ENCODE data around the gene ABHD16A.

The ABHD16A gene

DNA sequence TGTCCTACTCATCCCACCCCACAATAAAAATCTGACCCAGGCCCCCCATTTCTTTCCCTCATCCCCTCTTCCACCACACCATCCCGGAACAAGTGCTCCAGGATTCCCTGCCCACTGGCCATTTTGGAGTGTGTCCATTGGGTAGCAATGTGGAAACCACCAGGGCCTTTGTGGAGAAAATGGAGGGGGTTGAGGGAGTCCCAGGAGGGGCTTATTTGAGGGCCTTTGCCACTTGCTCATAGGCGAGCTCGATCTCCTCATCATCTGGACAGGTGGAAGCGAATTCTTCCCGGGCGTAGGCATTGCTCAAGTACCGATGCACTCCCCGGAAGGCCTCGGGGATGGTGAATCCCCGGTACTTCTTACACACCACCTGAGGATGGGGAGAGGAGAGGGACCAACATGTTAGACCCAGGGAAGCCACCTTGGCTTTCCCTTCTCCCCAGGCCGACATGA is 27.5 kb upstream of the ABHD16A start:
- no peak for DNase-seq

DNA sequence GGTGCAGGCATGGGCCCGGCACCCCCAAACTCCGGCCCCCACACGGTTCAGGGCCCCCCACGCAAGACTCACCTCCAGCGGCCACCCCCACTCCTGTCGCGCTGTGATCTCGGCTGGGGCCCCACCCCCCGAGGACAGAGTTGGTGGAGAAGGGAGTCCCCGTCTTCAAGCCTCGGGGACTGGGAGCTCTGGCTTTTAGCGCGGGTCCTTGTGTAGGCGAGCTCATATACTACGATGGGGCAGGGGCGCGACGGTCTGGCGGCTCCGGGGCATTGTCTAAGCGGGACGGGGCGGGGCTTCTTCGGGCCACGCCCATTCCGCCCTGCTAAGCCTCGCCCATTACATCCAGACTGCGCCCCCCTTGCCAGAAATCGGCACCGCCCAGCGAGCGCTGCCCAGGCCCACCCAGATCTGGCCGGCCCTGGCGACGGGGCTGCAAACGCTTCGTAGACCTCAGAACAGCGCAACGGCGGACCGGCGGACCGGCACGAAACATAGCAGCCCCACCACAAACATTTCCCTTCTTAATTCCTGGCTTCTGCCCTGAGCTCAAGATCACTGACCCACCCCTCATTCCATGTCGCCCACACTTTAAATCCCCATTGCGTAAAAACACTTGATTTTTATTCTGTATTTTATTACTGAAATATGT is 27.0 kb upstream of the ABHD16A start:
- DNase-seq = no peak

DNA sequence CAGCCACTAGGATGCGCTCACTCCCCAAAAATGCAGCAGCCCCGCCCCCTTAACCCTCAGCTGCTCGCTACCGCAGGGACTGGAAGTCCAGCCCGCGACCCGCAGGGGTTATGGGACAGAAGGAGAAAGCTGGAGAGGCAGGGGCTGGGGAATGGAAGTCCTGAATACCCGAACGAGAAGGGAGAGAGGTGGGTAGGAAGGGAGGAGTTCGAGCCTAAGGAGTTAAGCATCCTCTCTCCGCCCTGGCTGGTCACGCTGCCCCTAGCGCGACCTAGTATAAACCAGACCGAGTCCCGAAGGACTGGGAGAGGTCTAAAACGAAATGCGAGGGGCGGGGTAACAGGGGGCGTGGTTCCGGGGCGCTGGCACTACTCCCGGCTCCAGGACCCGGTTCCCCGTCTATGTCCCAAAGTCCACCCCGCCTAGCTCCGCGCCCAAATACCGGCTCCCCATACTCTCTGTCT is 26.4 kb upstream of the ABHD16A start:
- peak; percentile 35 for DNase-seq

DNA sequence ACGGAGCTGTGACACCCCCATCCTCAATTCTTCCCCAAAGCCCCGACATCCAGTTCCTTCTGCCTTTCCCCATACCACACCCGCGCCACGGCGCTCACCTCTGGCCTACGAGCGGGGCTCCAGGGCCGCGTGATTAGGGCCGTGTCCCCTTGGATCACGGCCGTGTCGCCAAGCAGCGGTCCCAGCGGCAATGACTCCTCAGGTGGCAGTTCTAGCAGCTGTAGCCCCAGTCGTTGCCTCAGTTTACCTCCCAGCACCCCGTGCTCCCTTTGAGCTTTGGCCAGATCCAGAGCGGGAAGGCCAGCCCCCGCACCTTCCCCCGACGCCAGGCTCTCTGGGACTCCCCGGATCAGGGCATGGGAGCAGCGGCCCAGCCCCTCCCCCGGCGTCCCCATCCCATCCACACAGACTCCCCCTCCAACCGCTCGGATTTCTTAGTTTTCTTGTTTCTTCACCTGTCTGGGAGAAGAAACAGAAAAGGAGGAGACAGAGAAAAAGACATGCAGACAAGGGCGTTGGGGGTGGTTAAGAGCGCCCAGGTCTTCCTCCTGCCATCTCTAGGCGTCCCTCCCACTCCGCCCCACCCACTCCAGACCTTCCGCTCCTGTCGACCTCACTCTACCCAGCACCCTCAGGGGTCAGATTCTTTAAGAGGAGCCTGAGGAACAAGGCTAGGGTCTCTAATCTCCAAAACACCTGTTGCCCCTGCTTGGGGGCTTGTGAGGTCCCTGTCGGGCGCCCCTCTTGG is 25.8 kb upstream of the ABHD16A start, which contains the start of gene DDAH2:
TSS of gene DDAH2 (minus strand) at position 533 of the 748 bp plus-strand sequence. CDS start at position 395, 138 bp downstream.
- no peak for DNase-seq

DNA sequence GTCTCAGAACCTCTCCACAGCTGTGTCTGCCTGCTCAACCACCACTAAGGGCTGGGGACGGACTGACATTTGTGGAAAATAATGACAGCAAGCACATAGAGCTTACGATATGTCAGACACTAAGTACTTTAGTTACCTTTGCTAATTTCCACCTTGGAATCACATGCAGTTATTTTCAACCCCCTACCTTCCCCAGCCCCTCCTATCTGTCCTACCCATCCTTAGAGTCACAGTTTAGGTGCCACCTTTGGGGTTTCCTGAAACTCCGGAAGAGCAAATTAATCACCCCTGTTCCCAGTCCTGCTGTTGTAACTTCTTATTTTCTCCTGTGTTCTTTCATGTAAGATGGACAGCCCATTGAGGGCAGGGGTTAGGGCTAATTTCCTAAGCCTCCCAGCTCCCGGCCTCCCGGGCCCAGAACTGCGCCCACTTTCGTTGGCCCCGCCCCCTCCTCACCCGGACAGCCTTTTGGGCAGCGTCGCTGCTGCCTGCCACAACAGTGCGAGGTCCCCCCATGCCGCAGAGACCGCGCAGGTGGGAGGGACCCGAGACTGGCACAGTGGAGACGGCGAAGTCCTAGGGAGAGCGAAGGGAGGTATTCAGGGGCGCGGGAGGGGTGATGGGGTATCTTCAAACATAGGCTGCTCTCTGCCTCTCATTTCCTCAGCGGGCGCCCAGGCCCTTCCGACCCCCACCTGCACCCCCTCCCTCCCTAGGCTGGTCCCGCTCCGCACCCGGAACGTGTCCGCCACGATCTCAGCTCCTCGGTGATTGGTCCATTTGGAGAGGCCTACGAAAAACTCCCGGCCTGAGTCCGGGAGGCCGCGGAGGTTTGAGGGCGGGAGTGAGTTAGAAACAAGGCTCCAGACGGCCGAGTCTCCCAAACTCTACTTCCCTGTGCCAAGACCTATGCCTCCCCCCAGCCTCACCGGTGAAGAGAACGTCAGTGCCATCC is 24.9 kb upstream of the ABHD16A start:
- DNase-seq = no peak

DNA sequence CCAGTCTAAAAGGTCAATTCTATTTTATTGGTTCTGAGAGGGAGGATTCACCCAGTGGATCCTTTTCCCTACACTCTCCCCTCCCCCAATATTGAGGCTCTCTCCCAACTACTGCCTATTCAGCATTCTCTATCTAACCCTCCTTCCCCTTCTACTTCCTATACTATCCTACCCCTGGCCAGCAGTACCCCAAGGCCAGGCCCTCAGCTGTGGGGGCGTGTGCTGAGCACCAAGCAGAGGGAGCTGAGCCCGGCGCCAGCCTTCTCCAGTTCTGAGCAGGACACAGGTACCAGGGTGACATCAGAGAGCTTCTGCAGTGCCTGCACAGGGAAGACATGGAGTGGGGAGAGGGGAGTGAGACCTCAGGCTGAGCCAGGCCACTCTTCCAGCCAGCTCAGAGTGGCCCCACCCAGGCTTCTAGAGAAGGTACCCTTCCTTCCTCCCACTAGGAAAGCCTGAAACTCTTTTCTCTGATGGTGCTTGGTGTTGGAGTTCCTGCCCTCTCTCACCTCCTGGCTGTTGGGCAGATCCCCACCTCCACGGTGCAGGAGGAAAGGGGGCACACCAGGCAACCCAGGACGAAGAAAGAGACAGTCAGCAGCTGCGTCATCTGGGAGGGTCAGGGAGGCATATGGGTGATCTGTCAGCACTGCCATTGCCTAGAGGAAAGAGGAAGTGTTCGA is 24.1 kb upstream of the ABHD16A start:
- no peak for DNase-seq

DNA sequence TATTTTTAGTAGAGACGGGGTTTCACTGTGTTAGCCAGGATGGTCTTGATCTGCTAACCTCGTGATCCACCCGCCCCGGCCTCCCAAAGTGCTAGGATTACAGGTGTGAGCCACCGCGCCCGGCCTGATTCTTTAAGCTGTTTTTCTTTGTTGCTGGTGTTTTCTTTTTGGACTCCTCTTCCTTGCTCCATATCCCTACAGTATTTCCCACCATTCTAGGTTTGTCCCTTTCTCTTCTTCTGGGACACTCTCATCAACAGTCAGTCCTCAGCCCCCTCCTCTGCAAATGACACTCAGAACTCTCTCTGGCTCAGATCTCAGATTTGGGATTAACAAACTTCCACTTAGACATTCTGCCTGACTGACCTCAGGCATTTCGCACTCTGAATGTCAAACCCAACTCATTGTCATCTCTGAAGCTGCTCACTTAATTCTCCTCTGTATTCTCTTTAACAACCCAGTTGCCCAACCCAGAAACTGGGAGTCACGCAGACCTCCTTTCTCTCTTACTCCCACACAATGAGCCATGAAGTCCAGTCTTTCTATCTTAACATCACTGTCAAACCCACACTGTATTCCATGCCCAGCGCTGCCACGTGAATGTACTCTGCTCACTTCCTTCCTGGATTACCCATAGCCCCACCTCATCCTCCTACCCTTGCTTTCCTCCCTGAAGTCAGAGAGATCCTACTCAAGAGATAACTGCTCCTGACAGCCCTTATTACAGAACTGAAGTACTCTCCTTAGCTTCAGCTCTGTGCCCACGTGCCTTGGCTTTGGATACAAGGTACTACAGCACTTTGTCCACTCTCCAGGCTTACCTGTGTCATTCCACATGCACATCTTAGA is 22.6 kb upstream of the ABHD16A start:
- DNase-seq = no peak

DNA sequence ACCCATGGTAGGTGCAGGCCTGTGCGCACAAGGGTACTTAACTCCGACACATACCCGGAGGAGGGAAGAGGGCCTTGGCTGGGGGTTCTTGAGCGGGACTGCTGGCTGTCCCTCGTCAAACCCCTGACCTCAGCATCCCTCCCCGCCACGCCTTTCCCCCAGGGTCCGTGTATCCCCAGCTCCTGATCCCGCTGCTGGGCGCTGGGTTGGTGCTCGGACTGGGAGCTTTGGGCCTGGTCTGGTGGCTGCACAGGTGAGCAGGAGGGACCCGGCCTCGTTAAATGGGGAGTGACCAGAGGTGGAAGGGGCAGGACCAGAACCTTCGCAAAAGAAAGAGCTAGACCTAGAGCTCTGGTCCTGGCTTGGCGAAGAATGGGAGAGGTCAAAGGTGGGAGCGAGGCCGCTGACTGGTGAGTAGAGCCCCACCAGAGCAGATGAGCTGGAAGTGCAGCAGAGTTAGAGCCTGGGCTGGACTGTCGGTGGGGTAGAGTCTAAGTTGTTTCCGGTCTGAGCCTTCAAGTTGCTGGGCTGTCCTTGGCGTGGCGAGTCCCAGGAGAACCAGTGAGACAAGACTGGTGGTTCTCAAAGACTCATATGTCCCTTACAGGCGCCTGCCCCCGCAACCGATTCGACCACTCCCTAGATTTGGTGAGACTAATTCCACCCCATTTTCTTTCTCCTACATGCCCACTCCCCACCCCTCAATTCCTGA is 21.0 kb upstream of the ABHD16A start:
- DNase-seq = no peak

DNA sequence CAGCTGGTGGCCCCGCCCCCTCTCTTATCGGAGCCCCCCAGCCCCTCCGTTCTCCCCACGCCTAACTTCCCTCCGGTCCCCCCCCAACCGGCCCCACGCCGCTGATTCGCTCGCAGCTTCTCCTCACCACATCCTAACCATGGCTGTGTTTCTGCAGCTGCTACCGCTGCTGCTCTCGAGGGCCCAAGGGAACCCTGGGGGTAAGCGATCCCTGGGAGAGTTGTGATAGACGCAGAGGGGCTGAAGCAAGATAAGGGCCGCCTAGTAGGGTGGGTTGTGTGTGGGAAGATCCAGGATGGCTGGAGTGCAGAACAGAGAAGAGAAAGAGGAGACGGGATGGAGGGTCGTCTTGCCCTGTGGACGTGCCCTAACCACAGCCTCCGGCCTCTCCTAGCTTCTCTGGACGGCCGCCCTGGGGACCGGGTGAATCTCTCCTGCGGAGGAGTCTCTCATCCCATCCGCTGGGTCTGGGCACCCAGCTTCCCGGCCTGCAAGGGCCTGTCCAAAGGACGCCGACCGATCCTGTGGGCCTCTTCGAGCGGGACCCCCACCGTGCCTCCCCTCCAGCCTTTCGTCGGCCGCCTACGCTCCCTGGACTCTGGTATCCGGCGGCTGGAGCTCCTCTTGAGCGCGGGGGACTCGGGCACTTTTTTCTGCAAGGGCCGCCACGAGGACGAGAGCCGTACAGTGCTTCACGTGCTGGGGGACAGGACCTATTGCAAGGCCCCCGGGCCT is 20.3 kb upstream of the ABHD16A start, which contains the start of gene MPIG6B:
TSS of gene MPIG6B (plus strand) at position 129 of the 735 bp plus-strand sequence. CDS start at position 140, 11 bp downstream.
- no peak for DNase-seq

DNA sequence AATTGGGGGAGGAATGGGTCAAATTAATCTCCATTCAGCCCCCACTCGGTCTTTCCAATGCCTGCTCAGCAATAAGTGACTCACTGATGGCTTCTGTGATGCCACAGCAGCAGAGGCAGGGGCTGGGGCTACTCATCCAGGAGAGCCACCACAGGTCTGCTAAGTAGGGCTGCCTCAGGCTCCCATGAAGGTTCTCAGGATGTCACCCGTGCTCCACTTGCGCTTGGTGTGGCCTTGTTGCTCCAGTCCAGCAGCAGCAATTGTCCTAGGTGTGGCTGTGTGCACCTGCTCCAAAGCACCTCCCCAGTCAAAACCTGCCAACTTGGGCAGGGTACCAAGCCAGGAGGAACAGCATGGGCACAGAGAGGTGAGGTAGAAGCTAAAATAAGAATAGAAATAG is 19.0 kb upstream of the ABHD16A start:
- DNase-seq = no peak

DNA sequence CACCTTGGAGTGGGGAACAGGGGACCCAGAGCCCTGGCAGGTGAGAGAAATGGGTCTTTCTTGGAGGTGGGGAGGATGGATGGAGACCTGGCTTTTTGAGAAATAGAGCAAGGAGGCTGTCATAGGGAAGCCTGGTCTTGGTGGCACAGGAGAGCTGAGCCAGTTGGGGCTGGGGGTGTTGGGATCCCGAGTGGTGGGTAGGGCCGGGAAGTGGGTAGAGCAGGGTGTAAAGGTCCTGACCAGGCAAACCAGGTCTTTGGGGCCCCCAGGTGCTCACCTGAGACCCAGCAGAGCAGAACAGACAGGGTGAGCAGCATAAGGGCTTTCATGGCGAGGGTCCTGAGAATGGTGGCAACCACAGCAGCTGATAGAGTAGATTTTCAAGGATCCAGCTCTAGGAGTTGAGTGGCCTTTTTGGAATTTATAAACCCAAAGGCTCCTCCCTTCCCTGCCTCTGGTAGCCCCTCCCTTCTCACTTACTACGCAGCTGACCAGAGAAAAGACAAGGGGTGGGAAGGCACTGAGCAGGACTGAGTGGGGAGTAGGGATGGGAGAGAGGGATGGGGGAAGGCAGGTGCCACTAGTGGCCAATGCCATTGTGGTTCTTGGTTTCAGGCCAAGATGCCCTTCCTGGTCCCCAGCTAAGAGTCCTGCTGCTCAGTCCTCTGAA is 18.4 kb upstream of the ABHD16A start, which contains the start of gene LY6G6C:
TSS of gene LY6G6C (minus strand) at position 396 of the 670 bp plus-strand sequence. CDS start at position 329, 67 bp downstream.
- DNase-seq = no peak

DNA sequence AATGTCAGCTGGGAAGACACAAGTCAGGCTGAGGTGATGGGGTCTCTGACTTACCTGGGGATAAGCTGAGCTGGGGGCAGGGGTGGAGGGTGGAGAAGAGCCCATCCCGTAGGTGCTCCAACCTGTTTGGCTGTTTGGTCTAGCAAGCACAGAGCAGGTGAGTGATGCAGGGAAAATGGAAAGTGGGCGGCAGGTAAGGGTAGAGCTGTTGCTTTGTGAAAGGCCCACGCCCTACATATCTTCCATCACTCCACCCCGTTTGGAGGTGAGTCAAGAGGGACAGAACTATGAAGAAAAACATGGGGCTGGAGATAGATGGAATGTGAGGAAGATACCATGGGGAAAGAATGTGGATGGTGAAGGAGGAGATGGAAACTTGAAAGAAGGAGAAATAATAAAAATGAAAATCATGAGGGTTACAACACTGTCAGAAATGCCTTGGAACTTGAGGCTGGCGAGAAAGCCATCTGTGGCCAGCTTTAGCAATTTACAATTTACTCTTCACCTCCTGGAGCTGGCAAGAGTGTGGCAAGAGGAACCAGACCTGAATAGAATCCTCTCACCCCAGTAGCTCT is 17.2 kb upstream of the ABHD16A start:
- DNase-seq = no peak

DNA sequence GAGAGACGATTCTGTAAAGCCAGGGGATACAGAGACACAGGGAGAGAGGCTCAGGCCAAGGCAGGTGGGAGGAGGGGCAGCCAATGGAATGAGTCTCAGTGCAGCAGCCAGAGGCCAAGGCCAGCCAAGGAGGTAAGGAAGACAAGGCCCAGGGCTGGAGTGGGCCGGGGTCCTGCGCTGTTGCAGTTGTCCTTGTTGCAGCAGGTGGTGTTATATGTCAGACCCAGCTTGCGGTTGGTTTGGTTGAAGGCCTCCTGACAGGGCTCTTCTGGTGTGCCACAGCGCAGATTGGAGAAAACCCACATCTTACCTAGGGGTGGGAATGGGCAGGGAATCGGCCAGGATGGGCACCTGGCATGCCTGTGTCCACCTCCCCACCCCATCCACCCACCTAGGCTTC is 15.9 kb upstream of the ABHD16A start:
- DNase-seq = no peak

DNA sequence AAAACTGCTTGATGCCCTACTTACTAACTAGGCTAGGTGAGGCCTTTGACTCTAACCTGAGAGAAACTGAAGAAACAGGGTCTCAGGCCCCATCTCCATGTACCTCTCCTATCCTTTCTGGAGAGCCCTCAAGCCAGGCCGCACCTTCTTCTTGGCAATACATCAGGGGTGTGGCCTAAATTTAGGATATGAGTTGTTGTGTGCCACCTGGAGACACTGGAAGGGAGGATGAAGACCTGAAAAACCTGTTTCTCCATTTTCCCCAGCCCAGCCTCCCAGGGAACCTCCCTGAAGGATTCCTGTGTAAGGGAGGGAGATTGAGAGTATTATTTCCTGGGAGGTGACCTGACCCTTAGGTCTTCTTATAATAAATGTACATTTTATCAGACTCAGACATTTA is 15.1 kb upstream of the ABHD16A start:
- DNase-seq = no peak

DNA sequence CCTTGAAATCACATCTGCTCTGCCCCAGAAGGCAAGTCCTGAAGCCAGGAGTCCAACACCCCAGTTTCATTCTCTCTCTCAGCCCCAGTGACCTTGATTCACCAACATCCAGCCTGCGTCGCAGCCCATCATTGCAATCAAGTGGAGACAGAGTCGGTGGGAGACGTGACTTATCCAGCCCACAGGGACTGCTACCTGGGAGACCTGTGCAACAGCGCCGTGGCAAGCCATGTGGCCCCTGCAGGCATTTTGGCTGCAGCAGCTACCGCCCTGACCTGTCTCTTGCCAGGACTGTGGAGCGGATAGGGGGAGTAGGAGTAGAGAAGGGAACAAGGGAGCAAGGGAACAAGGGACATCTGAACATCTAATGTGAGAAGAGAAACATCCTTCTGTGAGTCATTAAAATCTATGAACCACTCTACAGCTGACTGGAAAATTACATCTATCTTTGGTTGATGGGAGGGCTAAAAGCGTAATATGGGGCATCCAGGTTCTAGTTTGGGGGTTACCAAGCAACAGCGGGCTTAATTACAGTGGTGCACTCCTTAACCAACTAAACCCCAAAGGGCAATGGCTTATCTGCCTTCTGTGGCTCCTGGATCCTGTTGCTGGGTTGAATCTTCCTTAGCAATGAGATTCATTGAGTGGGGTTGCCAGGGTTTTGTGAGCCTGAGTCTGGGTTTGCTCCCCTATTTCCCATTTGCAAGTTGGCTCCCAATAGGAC is 14.5 kb upstream of the ABHD16A start:
- DNase-seq = no peak

DNA sequence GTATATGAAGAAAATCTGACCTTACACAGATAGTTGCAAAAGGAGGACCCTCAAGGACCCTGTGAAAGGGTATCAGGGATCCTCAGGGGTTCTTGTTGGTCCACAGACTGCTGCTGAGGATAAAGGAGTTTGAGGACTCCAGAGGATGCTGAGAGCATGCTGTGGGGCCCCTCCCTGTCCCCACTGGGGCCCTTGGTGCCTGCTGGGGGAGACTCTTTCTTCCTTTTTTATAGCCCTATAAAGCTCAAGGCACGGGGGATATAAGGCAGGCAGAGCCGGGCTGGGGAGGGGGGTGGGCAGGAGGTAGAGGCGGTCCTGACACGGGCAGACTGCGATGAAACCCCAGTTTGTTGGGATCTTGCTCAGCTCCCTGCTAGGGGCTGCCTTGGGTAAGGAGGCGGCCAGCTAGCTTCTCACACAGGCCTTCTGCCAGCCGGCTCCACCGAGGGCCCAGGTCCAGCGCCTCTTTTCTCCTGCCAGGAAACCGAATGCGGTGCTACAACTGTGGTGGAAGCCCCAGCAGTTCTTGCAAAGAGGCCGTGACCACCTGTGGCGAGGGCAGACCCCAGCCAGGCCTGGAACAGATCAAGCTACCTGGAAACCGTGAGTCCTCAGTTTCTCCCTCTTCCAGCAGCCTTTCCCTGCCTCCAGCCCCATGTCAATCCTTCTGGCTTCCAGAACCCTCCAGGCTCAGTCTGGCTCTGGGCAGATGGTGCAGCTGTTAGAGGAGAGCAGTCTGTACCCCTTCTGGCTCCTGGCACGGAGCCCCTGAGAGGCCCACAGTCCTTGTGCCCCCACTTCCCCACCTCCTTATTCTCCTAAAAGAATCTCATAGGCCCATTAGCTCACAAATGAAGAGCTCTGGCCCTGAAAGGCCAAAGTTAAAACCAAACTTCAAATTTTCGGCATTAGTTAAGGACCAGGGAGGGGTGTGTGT is 12.2 kb upstream of the ABHD16A start, which contains the start of gene LY6G6D:
TSS of gene LY6G6D (plus strand) at position 327 of the 937 bp plus-strand sequence. CDS start at position 335, 8 bp downstream.
- no peak for DNase-seq

All from NCI-H1694 treated with DMSO at 0.1 percent for 48 hours (cell line).